Urothelium cell line (cell line): ENCODE measurements around the gene LAMB1.
A peak's percentile ranks its signal among the peaks of the same experiment; 100 is the strongest.
"Not testable (repeated sequence)": the region's sequence is repeated elsewhere in the genome, so short reads cannot be mapped to it uniquely, and the experiment has no call there.

ENCODE experiments used
- DNase-seq: peaks from one replicate; pipeline ENCODE4 v3.0.0; 2011; ENCODE audit warnings: low spot score, mixed read lengths
- FAIRE-seq: peaks from 2 replicates; lab custom pipeline; 2011; peaks lifted over from hg19 to GRCh38; lab: Jason Lieb, UNC

Gene LAMB1

GRCh38 chr7:107889992-107890391 lies 113.0 kb downstream of the LAMB1 start:
- FAIRE-seq = no peak
- DNase-seq = no peak

- not testable (repeated sequence) for DNase-seq, FAIRE-seq
Observed at GRCh38 chr7:107887827-107888226, 115.1 kb downstream of the LAMB1 start.

GRCh38 chr7:107884066-107884818 lies 118.7 kb downstream of the LAMB1 start:
- FAIRE-seq (no peak), DNase-seq (no peak)

- FAIRE-seq (no peak), DNase-seq (no peak)
Observed at GRCh38 chr7:107882766-107883165, 120.2 kb downstream of the LAMB1 start.

GRCh38 chr7:107879400-107880035 lies 123.4 kb downstream of the LAMB1 start:
- DNase-seq = peak; percentile 62

GRCh38 chr7:107878636-107879035 lies 124.3 kb downstream of the LAMB1 start:
- DNase-seq (no peak), FAIRE-seq (no peak)

More at GRCh38 chr7:107879400-107880035, 123.4 kb downstream of the LAMB1 start:
- peak; percentile 48 for FAIRE-seq

- no peak for DNase-seq
- no peak for FAIRE-seq
Observed at GRCh38 chr7:107877731-107878382, 125.1 kb downstream of the LAMB1 start.

- FAIRE-seq = no peak
- DNase-seq = no peak
Observed at GRCh38 chr7:107876916-107877315, 126.0 kb downstream of the LAMB1 start.

- DNase-seq = peak; percentile 70
- FAIRE-seq = no peak
Observed at GRCh38 chr7:107874605-107875446, 128.1 kb downstream of the LAMB1 start.

GRCh38 chr7:107874111-107874510 lies 128.8 kb downstream of the LAMB1 start:
- DNase-seq = no peak
- FAIRE-seq = no peak
